ENCODE measurements around the gene SERPINF2. TPM values are rescaled to one million over a fixed set of nuclear protein-coding genes. Genes with fewer than 3 reads are reported as not detected.
A peak's percentile ranks its signal among the peaks of the same experiment; 100 is the strongest.
"Not testable (repeated sequence)": the region's sequence is repeated elsewhere in the genome, so short reads cannot be mapped to it uniquely, and the experiment has no call there.

Gene SERPINF2
- 10 to 100 TPM in 2 of 4 donors, 1 to 10 TPM in 2; 6.1 to 21.3 (median 11.4) TPM for total RNA-seq

DNA sequence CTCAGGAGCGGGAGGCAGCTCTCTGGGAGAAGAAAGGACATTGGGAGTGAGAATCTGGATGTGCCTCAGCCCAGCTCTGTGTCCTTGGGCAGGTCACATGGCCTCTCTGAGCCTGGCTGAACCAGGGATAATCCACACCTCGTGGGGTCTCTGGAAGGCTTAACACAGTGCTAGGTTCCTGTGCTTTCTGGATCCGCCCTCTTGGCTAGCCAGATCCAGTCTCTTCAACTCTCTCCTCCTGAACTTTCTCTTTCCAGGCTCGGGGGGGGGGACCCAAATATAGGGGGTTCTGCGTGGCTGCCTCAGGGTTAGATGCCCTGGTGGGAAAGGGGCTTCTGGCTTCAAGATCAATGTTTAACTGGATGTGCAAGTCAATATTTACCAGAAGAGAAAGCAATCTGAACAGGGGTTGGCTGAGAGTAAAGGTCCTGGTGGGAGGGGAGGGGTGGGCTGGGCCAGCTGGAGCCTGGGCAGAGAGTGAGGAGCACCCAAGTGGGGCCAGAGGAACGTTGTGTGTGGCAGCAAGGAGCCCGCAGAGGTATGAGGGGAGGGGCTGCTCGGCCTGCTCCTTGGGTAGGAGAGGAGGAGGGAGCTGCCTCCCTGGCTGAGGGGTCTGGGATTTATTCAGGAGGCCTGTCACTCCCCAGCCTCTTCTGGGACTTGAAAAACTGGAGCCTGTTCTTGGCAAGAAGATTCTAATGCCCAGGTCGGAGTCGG, at the start of gene SERPINF2:
Gene SERPINF2 (plus strand): TSS at position 501 of the 717 bp plus-strand sequence. CDS start 2,125 bp downstream, outside the sequence.
- DNase-seq (ENCODE audit: low spot score in 2 of 2), result no peak
- no peaks in the 10 kb centered on the region for H3K27me3 ChIP-seq
- peaks cover 0 to 21% (median under 1%) of the 10 kb centered on the region in 4 donors for H3K4me1 ChIP-seq
- no peaks in the 10 kb centered on the region for H3K9me3 ChIP-seq
- peaks cover 0 to 11% (median 0%) of the 10 kb centered on the region in 3 donors for H3K36me3 ChIP-seq
- TF ChIP-seq POLR2A (IDR thresholded peaks at IDR 0.05) (no peak), EP300 (IDR thresholded peaks at IDR 0.05) (no peak), CTCF (IDR thresholded peaks at IDR 0.05) (no peak)
- H3K4me3 ChIP-seq, result no peak within 1 kb of the TSS
- peak within 1 kb of the TSS in 2 of 4 donors; percentile 30 to 58 for H3K27ac ChIP-seq
- WGBS, 2 donors, result 64% methylated on average over 10 of the region's 10 CpGs

GRCh38 chr17:1693339-1693738, 49.3 kb upstream of the SERPINF2 start:
- Histone ChIP-seq H3K36me3 (no peaks in the 10 kb centered on the region), H3K27me3 (no peaks in the 10 kb centered on the region), H3K9me3 (peaks cover 0 to 2% (median 0%) of the 10 kb centered on the region in 4 donors), H3K4me3 (no peak overlapping the region), H3K27ac (no peak overlapping the region), H3K4me1 (no peaks in the 10 kb centered on the region)
- TF ChIP-seq EP300 (IDR thresholded peaks at IDR 0.05) (no peak), POLR2A (IDR thresholded peaks at IDR 0.05) (no peak), CTCF (IDR thresholded peaks at IDR 0.05) (no peak)
- DNase-seq (ENCODE audit: low spot score in 2 of 2), result no peak
- WGBS, 2 donors, result 83% methylated on average over 7 of the region's 7 CpGs

DNA sequence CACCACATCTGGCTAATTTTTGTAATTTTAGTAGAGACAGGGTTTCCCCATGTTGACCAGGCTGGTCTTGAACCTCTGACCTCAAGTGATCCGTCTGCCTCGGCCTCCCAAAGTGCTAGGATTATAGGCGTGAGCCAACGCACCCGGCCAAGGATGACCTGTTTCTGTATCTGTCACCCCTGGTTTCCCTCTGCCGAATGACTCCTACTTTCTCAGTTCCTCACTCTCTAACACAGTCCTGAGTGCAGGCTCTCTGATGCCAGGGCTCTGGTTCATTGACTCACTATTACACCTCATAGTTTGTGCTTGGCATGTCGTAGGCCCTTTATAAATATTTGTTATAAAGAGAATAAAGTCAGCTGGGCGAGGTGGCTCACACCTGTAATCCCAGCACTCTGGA, 47.3 kb upstream of the SERPINF2 start:
- TF ChIP-seq CTCF (IDR thresholded peaks at IDR 0.05) (no peak), EP300 (IDR thresholded peaks at IDR 0.05) (no peak), POLR2A (IDR thresholded peaks at IDR 0.05) (no peak)
- WGBS, 2 donors, result 90 to 91% methylated on average over 8 of the region's 8 CpGs
- Histone ChIP-seq H3K27me3 (no peaks in the 10 kb centered on the region), H3K4me3 (no peak overlapping the region), H3K36me3 (no peaks in the 10 kb centered on the region), H3K9me3 (peaks cover 0 to 2% (median 0%) of the 10 kb centered on the region in 4 donors), H3K4me1 (no peaks in the 10 kb centered on the region), H3K27ac (no peak overlapping the region)
- no peak for DNase-seq (ENCODE audit: low spot score in 2 of 2)

DNA sequence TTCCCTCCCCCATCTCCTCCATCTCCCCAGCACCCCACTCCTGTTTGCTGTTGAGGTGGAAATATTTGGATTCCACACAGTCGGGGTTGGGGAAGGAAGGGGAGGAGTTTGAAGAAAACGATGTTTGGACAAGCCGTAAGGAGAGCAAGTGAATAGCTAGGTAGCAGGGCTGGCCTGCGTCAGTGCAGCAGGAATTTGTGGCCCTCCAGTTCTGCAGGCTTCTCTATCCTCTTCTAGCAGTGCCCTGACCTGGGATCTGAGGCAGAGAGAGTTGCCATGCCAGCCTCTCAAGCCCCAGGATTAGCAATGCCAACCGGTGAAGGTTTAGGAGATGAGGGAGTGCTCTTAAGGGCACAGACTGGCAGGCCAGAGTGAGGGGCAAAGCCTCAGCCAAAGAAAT, 45.0 kb upstream of the SERPINF2 start:
- no peak overlapping the region for H3K27ac ChIP-seq
- WGBS, 2 donors, result 44% methylated on average over 5 of the region's 5 CpGs
- DNase-seq (ENCODE audit: low spot score in 2 of 2), result no peak
- H3K4me1 ChIP-seq, result no peaks in the 10 kb centered on the region
- TF ChIP-seq CTCF (IDR thresholded peaks at IDR 0.05) (no peak), POLR2A (IDR thresholded peaks at IDR 0.05) (no peak), EP300 (IDR thresholded peaks at IDR 0.05) (no peak)
- no peaks in the 10 kb centered on the region for H3K27me3 ChIP-seq
- no peaks in the 10 kb centered on the region for H3K36me3 ChIP-seq
- H3K4me3 ChIP-seq, result no peak overlapping the region
- no peaks in the 10 kb centered on the region for H3K9me3 ChIP-seq

GRCh38 chr17:1699891-1700290, 42.8 kb upstream of the SERPINF2 start:
- H3K4me3 ChIP-seq; H3K4me1 ChIP-seq; H3K27ac ChIP-seq; H3K9me3 ChIP-seq; H3K36me3 ChIP-seq; H3K27me3 ChIP-seq; DNase-seq (ENCODE audit: low spot score in 2 of 2): not testable (repeated sequence)
- WGBS, 2 donors, result 86 to 91% methylated on average over 5 of the region's 5 CpGs
